Gastroesophageal sphincter (tissue), 4 donors: ENCODE data around the gene SMIM14. TPM values are rescaled to one million over a fixed set of nuclear protein-coding genes. Genes with fewer than 3 reads are reported as not detected.

Source experiments
- ATAC-seq: fragments of 150-250 bp; one replicate; pipeline ENCODE4 v1.9.1; 2016; ENCODE audit warnings: mild to moderate bottlenecking, moderate library complexity
- H3K27ac ChIP-seq, 4 donors: fragments of 200-600 bp; sonication (generic) in 3 of 4; 1 replicate in 3 of 4; 2 replicates in 1 of 4; pipeline ENCODE4 v1.5.1; 2016 to 2019
- H3K27me3 ChIP-seq: fragments of 200-600 bp; sonication (generic); one replicate; pipeline ENCODE4 v1.5.1; 2019
- H3K36me3 ChIP-seq, 2 donors: fragments of 200-600 bp; sonication (generic); one replicate each; pipeline ENCODE4 v1.5.1; 2019; ENCODE audit warnings: control low read depth in 1 of 2
- H3K4me1 ChIP-seq, 3 donors: fragments of 200-600 bp; sonication (generic); 1 replicate in 2 of 3; 2 replicates in 1 of 3; pipeline ENCODE4 v1.5.1; 2016 to 2019; ENCODE audit warnings: control low read depth in 2 of 3
- H3K4me3 ChIP-seq, 2 donors: fragments of 200-600 bp; sonication (generic); one replicate each; pipeline ENCODE4 v1.5.1; 2019; ENCODE audit warnings: mild to moderate bottlenecking in 1 of 2, moderate library complexity in 1 of 2
- H3K9me3 ChIP-seq, 3 donors: fragments of 200-600 bp; sonication (generic); one replicate each; pipeline ENCODE4 v1.5.1; 2017 to 2019; ENCODE audit warnings: control low read depth in 2 of 3
- CTCF ChIP-seq, 4 experiments: fragments of 200-600 bp in 2 of 4; fragments of 450-650 bp in 2 of 4; sonication (generic) in 1 of 4; IDR thresholded peaks; one replicate each; pipeline ENCODE4 v1.5.1; 2017 to 2019; ENCODE audit warnings: antibody characterized with exemption in 4 of 4, mild to moderate bottlenecking in 2 of 4, moderate library complexity in 2 of 4
- EP300 ChIP-seq: sonication (generic); formaldehyde crosslinking; IDR thresholded peaks from one replicate; pipeline ENCODE4 v1.6.1; 2017; ENCODE audit warnings: antibody characterized with exemption, mild to moderate bottlenecking
- POLR2A ChIP-seq, 2 donors: fragments of 450-650 bp; IDR thresholded peaks; one replicate each; pipeline ENCODE4 v1.6.1; 2017; ENCODE audit warnings: antibody characterized with exemption in 2 of 2, mild to moderate bottlenecking in 2 of 2, moderate library complexity in 1 of 2
- POLR2AphosphoS5 ChIP-seq: sonication (generic); formaldehyde crosslinking; IDR thresholded peaks from one replicate; pipeline ENCODE4 v1.6.1; 2017; ENCODE audit warnings: antibody characterized with exemption
- WGBS, 2 donors: methylation state at CpG; one replicate each; pipeline ENCODE4 v1.1.5; 2018; ENCODE audit warnings: low coverage in 1 of 2; 5-methylcytosine and 5-hydroxymethylcytosine counted together
- total RNA-seq, 4 donors: library from RNA; depleted of rRNA; stranded (reverse); fragments of >200 nt; gene quantifications; one replicate each; pipeline ENCODE4 v1.1.0, GENCODE V29; 2016

The SMIM14 gene
- total RNA-seq, 4 donors from 2014 or later = 32.9 to 70.4 (median 41.3) TPM

- TF ChIP-seq POLR2A (IDR thresholded peaks at IDR 0.05) (no peak), EP300 (no peak), CTCF (IDR thresholded peaks at IDR 0.05) (no peak), POLR2AphosphoS5 (no peak)
- 71 to 100% methylated on average over 1 to 2 of the region's 4 CpGs for WGBS, 2 donors
- Histone ChIP-seq H3K36me3 (peaks cover 0 to 37% of the 10 kb centered on the region in 2 donors), H3K4me3 (no peak overlapping the region), H3K9me3 (no peaks in the 10 kb centered on the region), H3K4me1 (peaks cover 0 to 6% (median 0%) of the 10 kb centered on the region in 3 donors), H3K27ac (no peak overlapping the region), H3K27me3 (no peaks in the 10 kb centered on the region)
- ATAC-seq = no peak
Observed at GRCh38 chr4:39571054-39571453, 67.6 kb downstream of the SMIM14 start.

DNA sequence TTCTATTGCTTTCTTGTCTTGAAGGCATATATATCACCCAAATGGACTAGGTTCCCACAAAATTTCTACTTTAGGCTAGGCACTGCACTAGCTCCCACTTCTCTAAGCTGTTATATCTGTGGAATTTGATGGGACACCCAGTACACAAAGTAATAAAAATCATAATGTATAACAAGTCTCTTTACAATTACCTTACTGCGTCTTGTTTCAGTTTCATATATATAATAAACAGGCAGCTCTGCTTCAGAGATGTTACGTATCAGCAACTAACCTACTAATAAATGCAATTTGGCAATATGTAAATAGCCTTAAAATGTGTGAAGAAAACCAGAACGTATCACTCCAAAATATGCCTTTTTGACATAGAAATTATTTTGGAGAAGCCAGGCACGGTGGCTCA is 69.5 kb downstream of the SMIM14 start:
- no peak for ATAC-seq
- TF ChIP-seq POLR2A (IDR thresholded peaks at IDR 0.05) (no peak), EP300 (no peak), CTCF (IDR thresholded peaks at IDR 0.05) (no peak), POLR2AphosphoS5 (no peak)

GRCh38 chr4:39568805-39569204 is 69.9 kb downstream of the SMIM14 start:
- no peak overlapping the region for H3K4me3 ChIP-seq
- no peak overlapping the region for H3K27ac ChIP-seq
- H3K4me1 ChIP-seq = peaks cover 0 to 8% (median 0%) of the 10 kb centered on the region in 3 donors
- H3K9me3 ChIP-seq = no peaks in the 10 kb centered on the region
- 84 to 85% methylated on average over 3 of the region's 3 CpGs for WGBS, 2 donors
- no peak for ATAC-seq
- H3K36me3 ChIP-seq = peaks cover 0 to 55% of the 10 kb centered on the region in 2 donors
- H3K27me3 ChIP-seq = no peaks in the 10 kb centered on the region
- no peak for TF ChIP-seq POLR2A (IDR thresholded peaks at IDR 0.05)

More for the DNA sequence above, 69.5 kb downstream of the SMIM14 start:
- no peaks in the 10 kb centered on the region for H3K27me3 ChIP-seq
- peaks cover 0 to 8% (median 0%) of the 10 kb centered on the region in 3 donors for H3K4me1 ChIP-seq
- no peak overlapping the region for H3K4me3 ChIP-seq
- H3K36me3 ChIP-seq = peaks cover 0 to 55% of the 10 kb centered on the region in 2 donors
- H3K9me3 ChIP-seq = no peaks in the 10 kb centered on the region
- H3K27ac ChIP-seq = no peak overlapping the region
- 80 to 94% methylated on average over 4 of the region's 4 CpGs for WGBS, 2 donors

DNA sequence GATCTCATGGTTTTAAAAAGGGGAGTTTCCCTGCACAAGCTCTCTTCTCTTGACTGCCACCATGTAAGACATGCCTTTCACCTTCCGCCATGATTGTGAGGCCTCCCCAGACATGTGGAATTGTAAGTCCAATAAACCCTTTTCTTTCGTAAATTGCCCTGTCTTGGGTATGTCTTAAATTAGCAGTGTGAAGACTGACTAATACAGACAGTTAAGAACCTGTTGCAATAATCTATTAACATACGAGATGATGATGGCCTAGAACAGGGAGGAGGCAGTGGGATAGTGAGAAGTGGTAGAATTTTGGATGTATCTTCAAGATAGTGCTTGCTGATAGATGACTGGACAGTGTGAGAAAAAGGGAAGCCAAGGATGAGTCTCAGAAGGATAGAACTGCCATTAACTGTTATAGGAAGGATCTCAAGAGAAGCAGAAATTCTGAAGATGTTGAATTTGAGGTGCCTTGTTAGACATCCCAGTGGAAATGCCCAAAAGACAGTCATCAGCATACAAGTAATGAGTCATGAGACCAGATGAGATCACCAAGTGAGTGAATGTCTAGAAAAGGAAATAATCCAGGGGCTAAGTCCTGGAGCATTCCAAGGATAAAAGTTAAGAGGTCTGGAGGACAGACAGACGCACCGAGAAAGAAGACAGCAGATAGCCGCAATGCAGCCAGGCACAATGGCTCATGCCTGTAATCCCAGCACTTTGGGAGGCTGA is 72.6 kb downstream of the SMIM14 start:
- 65 to 79% methylated on average over 3 to 6 of the region's 6 CpGs for WGBS, 2 donors
- Histone ChIP-seq H3K4me3 (no peak overlapping the region), H3K36me3 (peaks cover 0 to 49% of the 10 kb centered on the region in 2 donors), H3K9me3 (no peaks in the 10 kb centered on the region), H3K27me3 (no peaks in the 10 kb centered on the region), H3K4me1 (peaks cover 0 to 8% (median 0%) of the 10 kb centered on the region in 3 donors), H3K27ac (peak overlapping the region in 1 of 4 donors; percentile 29)
- no peak for ATAC-seq
- TF ChIP-seq EP300 = no peak
- no peak for TF ChIP-seq POLR2AphosphoS5
- TF ChIP-seq CTCF (IDR thresholded peaks at IDR 0.05) = no peak
- no peak for TF ChIP-seq POLR2A (IDR thresholded peaks at IDR 0.05)

DNA sequence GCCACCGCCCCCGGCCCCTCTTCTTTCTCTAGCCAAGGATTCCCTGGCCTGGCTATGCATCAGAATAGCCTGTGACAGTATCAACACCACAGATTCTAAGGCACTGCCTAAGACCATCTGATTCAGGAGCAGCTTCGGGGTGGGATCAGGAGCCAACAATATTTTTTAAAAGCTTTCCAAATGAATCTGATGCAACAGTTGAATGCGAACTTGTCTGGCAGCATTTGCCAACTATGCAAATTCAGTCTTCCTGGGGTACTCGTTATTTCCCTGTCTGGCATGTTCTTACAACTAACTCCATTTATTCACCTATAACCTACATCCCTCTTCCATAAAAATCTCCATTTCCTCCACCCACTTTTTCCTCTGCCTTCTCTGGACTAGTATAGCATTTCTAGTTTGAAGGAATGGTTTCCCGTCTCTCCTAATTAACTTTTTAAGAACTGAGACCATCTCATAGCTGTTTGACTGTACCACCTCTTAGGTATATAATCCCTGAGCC is 75.3 kb downstream of the SMIM14 start:
- no peak overlapping the region for H3K4me3 ChIP-seq
- H3K27ac ChIP-seq = no peak overlapping the region
- no peak for TF ChIP-seq POLR2AphosphoS5
- no peak for TF ChIP-seq POLR2A (IDR thresholded peaks at IDR 0.05)
- TF ChIP-seq EP300 = no peak
- no peak for TF ChIP-seq CTCF (IDR thresholded peaks at IDR 0.05)
- WGBS, 2 donors = 86 to 92% methylated on average over 4 to 5 of the region's 6 CpGs
- H3K9me3 ChIP-seq = no peaks in the 10 kb centered on the region
- no peaks in the 10 kb centered on the region for H3K27me3 ChIP-seq
- peaks cover 0 to 44% of the 10 kb centered on the region in 2 donors for H3K36me3 ChIP-seq
- peaks cover 0 to 16% (median 0%) of the 10 kb centered on the region in 3 donors for H3K4me1 ChIP-seq
- ATAC-seq = no peak
